ENCODE data around the gene PCDH15. TPM values are rescaled to one million over a fixed set of nuclear protein-coding genes. Genes with fewer than 3 reads are reported as not detected.

The PCDH15 gene
- total RNA-seq, 1 donor from 2014 or later = 26.3 TPM

- peaks cover 9% of the 10 kb centered on the region for H3K9me3 Mint-ChIP-seq
- no peaks in the 10 kb centered on the region for H3K36me3 Mint-ChIP-seq
- no peaks in the 10 kb centered on the region for H3K4me1 Mint-ChIP-seq
- no peak overlapping the region for H3K27ac Mint-ChIP-seq
- no peak for TF ChIP-seq CTCF (IDR thresholded peaks at IDR 0.05; ENCODE audit: unreplicated experiment)
- no peak for DNase-seq (ENCODE audit: low spot score in 2 of 2, unreplicated experiment in 2 of 2)
- no peak overlapping the region for H3K4me3 Mint-ChIP-seq
- H3K27me3 Mint-ChIP-seq (ENCODE audit: low read depth) = no peaks in the 10 kb centered on the region
Observed at GRCh38 chr10:54469587-54470323, 331.3 kb downstream of the PCDH15 start.

GRCh38 chr10:54454271-54454670 is 346.8 kb downstream of the PCDH15 start:
- H3K4me1 Mint-ChIP-seq = peaks cover 2% of the 10 kb centered on the region
- TF ChIP-seq CTCF (IDR thresholded peaks at IDR 0.05; ENCODE audit: unreplicated experiment) = no peak
- H3K27ac Mint-ChIP-seq = no peak overlapping the region
- peaks cover 4% of the 10 kb centered on the region for H3K36me3 Mint-ChIP-seq
- no peak for DNase-seq (ENCODE audit: low spot score in 2 of 2, unreplicated experiment in 2 of 2)
- no peaks in the 10 kb centered on the region for H3K27me3 Mint-ChIP-seq (ENCODE audit: low read depth)
- H3K9me3 Mint-ChIP-seq = peaks cover 17% of the 10 kb centered on the region
- H3K4me3 Mint-ChIP-seq = no peak overlapping the region

- no peak for DNase-seq (ENCODE audit: low spot score in 2 of 2, unreplicated experiment in 2 of 2)
- peaks cover 4% of the 10 kb centered on the region for H3K9me3 Mint-ChIP-seq
- peaks cover 12% of the 10 kb centered on the region for H3K4me1 Mint-ChIP-seq
- no peaks in the 10 kb centered on the region for H3K27me3 Mint-ChIP-seq (ENCODE audit: low read depth)
- H3K36me3 Mint-ChIP-seq = no peaks in the 10 kb centered on the region
- TF ChIP-seq CTCF (IDR thresholded peaks at IDR 0.05; ENCODE audit: unreplicated experiment) = no peak
- H3K27ac Mint-ChIP-seq = no peak overlapping the region
- H3K4me3 Mint-ChIP-seq = no peak overlapping the region
Observed at GRCh38 chr10:54449056-54449455, 352.0 kb downstream of the PCDH15 start.

- H3K36me3 Mint-ChIP-seq = no peaks in the 10 kb centered on the region
- no peak overlapping the region for H3K4me3 Mint-ChIP-seq
- no peak for TF ChIP-seq CTCF (IDR thresholded peaks at IDR 0.05; ENCODE audit: unreplicated experiment)
- H3K9me3 Mint-ChIP-seq = no peaks in the 10 kb centered on the region
- no peak overlapping the region for H3K27ac Mint-ChIP-seq
- no peaks in the 10 kb centered on the region for H3K27me3 Mint-ChIP-seq (ENCODE audit: low read depth)
- no peak for DNase-seq (ENCODE audit: low spot score in 2 of 2, unreplicated experiment in 2 of 2)
- H3K4me1 Mint-ChIP-seq = peaks cover 28% of the 10 kb centered on the region
Observed at GRCh38 chr10:54444170-54444569, 356.9 kb downstream of the PCDH15 start.

- Mint-ChIP-seq H3K27me3 (ENCODE audit: low read depth) (no peaks in the 10 kb centered on the region), H3K27ac (no peak overlapping the region), H3K36me3 (no peaks in the 10 kb centered on the region), H3K9me3 (no peaks in the 10 kb centered on the region), H3K4me1 (peaks cover 37% of the 10 kb centered on the region), H3K4me3 (no peak overlapping the region)
- no peak for DNase-seq (ENCODE audit: low spot score in 2 of 2, unreplicated experiment in 2 of 2)
- no peak for TF ChIP-seq CTCF (IDR thresholded peaks at IDR 0.05; ENCODE audit: unreplicated experiment)
Observed at GRCh38 chr10:54441275-54441674, 359.8 kb downstream of the PCDH15 start.
